Vagina (tissue), 2 donors: ENCODE measurements around the gene GRIFIN. TPM values are rescaled to one million over a fixed set of nuclear protein-coding genes. Genes with fewer than 3 reads are reported as not detected.

Source experiments
- DNase-seq, 2 donors: peaks; one replicate each; pipeline ENCODE4 v3.0.0-alpha.2; 2017; ENCODE audit errors: extremely low spot score in 2 of 2
- H3K27ac ChIP-seq: fragments of 200-600 bp; sonication (generic); one replicate; pipeline ENCODE4 v1.5.1; 2019
- H3K27me3 ChIP-seq: fragments of 200-600 bp; sonication (generic); one replicate; pipeline ENCODE4 v1.5.1; 2019
- H3K36me3 ChIP-seq, 2 donors: fragments of 200-600 bp; sonication (generic); one replicate each; pipeline ENCODE4 v1.5.1; 2017 to 2019
- H3K4me1 ChIP-seq: fragments of 200-600 bp; sonication (generic); one replicate; pipeline ENCODE4 v1.5.1; 2019
- H3K4me3 ChIP-seq, 2 donors: fragments of 200-600 bp; sonication (generic); 1 replicate in 1 of 2; 2 replicates in 1 of 2; pipeline ENCODE4 v1.5.1; 2016 to 2019
- H3K9me3 ChIP-seq: fragments of 200-600 bp; sonication (generic); one replicate; pipeline ENCODE4 v1.5.1; 2019
- POLR2A ChIP-seq, 2 donors: fragments of 450-650 bp; IDR thresholded peaks; one replicate each; pipeline ENCODE4 v1.6.1; 2017; ENCODE audit warnings: antibody characterized with exemption in 2 of 2, mild to moderate bottlenecking in 2 of 2, moderate library complexity in 2 of 2
- POLR2AphosphoS5 ChIP-seq, 2 donors: sonication (generic); formaldehyde crosslinking; IDR thresholded peaks; one replicate each; pipeline ENCODE4 v1.9.0; 2017; ENCODE audit warnings: antibody characterized with exemption in 2 of 2, mild to moderate bottlenecking in 2 of 2, low read depth in 1 of 2; ENCODE audit not compliant: insufficient read depth in 1 of 2
- intact Hi-C: fragments of 100-400 bp; cut with DNase I; formaldehyde crosslinking; loops from one replicate; pipeline ENCODE4 v1.15.1; 2023
- total RNA-seq: library from RNA; depleted of rRNA; stranded (reverse); fragments of >200 nt; gene quantifications from one replicate; pipeline ENCODE4 v1.2.3, GENCODE V29; 2016
- TF ChIP-seq, protein P1 (sequence below), 3 experiments: fragments of 450-650 bp in 2 of 3; fragments of 200-600 bp in 1 of 3; sonication (generic) in 1 of 3; IDR thresholded peaks; one replicate each; pipeline ENCODE4 v1.5.1; 2017 to 2019; ENCODE audit warnings: antibody characterized with exemption in 3 of 3, mild to moderate bottlenecking in 2 of 3, moderate library complexity in 2 of 3

GRIFIN gene
- total RNA-seq, 1 donor from 2014 or later = not detected

DNA sequence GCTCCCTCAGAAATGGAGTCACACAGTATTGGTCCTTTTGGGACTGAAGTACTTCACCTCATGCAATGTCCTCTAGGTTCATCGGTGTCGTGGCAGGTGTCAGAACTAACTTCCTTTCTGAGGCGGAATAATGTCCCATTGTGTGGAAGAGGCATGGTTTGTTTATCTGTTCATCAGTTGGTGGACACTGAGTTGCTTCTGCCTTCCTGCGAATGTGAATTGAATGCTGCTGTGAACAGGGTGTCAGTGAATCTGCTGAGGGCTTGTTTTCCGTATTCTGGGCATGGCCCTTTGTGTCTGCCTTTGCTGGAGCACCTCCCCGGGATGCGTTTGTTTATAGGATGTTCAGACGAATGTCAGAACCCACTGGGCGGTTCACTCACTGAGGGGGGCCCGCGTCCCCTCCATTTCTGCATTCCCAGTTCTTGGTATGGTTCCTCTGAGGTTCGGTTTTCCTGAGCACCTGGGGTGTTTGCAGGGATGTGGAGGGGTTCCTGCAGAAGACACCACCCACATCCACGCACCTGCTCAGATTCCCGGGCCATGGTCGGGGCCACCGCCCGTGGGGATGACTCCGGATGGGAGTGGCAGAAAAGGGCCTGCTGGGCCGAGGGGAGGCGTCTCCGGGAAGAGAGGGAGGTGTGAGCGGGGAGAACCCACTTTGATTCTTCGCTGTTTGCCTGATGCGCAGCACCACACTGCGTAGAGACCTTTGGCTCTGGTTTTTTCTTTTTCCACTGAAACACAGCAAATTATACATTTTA, 39.7 kb downstream of the GRIFIN start:
- no peaks in the 10 kb centered on the region for H3K9me3 ChIP-seq
- TF ChIP-seq POLR2A (IDR thresholded peaks at IDR 0.05) (no peak), POLR2AphosphoS5 (IDR thresholded peaks at IDR 0.05; ENCODE audit: insufficient read depth in 1 of 2, low read depth in 1 of 2) (no peak)
- TF ChIP-seq, protein P1, sequence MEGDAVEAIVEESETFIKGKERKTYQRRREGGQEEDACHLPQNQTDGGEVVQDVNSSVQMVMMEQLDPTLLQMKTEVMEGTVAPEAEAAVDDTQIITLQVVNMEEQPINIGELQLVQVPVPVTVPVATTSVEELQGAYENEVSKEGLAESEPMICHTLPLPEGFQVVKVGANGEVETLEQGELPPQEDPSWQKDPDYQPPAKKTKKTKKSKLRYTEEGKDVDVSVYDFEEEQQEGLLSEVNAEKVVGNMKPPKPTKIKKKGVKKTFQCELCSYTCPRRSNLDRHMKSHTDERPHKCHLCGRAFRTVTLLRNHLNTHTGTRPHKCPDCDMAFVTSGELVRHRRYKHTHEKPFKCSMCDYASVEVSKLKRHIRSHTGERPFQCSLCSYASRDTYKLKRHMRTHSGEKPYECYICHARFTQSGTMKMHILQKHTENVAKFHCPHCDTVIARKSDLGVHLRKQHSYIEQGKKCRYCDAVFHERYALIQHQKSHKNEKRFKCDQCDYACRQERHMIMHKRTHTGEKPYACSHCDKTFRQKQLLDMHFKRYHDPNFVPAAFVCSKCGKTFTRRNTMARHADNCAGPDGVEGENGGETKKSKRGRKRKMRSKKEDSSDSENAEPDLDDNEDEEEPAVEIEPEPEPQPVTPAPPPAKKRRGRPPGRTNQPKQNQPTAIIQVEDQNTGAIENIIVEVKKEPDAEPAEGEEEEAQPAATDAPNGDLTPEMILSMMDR (IDR thresholded peaks at IDR 0.05) = no peak
- DNase-seq = no peak
- H3K4me3 ChIP-seq = no peak overlapping the region
- H3K27ac ChIP-seq = no peak overlapping the region
- no peaks in the 10 kb centered on the region for H3K27me3 ChIP-seq
- peaks cover 0 to 31% of the 10 kb centered on the region in 2 donors for H3K36me3 ChIP-seq
- intact Hi-C loops = no loop called here
- H3K4me1 ChIP-seq = peaks cover 27% of the 10 kb centered on the region

DNA sequence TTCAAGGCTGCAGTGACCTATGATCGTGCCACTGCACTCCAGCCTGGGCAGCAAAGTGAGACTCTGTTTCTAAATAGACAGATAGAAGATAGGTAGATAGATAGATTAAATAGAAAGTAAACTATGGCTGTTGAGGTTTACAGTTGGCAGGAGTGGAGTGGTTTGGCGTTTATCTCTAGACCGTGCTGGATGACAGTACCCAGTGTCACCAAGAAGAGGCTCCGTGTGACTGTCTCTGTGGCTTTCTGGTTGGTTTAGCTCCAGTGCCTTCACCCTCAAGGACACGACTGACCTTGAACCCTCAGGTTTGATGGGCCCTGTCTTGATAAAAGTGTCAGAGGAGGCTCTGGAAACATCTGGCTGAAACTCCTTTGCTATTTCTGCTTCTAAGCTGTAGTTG, 41.1 kb downstream of the GRIFIN start:
- intact Hi-C loops = no loop called here
- TF ChIP-seq, protein P1 (IDR thresholded peaks at IDR 0.05) = no peak
- TF ChIP-seq POLR2AphosphoS5 (IDR thresholded peaks at IDR 0.05; ENCODE audit: insufficient read depth in 1 of 2, low read depth in 1 of 2) (no peak), POLR2A (IDR thresholded peaks at IDR 0.05) (no peak)
- Histone ChIP-seq H3K27ac (no peak overlapping the region), H3K4me3 (no peak overlapping the region), H3K4me1 (peaks cover 17% of the 10 kb centered on the region), H3K36me3 (peaks cover 0 to 31% of the 10 kb centered on the region in 2 donors), H3K9me3 (no peaks in the 10 kb centered on the region), H3K27me3 (no peaks in the 10 kb centered on the region)
- DNase-seq = no peak

GRCh38 chr7:2433713-2434550, 42.3 kb downstream of the GRIFIN start:
- DNase-seq = no peak
- TF ChIP-seq, protein P1 (IDR thresholded peaks at IDR 0.05) = no peak
- TF ChIP-seq POLR2A (IDR thresholded peaks at IDR 0.05) = no peak
- TF ChIP-seq POLR2AphosphoS5 (IDR thresholded peaks at IDR 0.05; ENCODE audit: insufficient read depth in 1 of 2, low read depth in 1 of 2) = no peak
- no peaks in the 10 kb centered on the region for H3K9me3 ChIP-seq
- H3K27me3 ChIP-seq = no peaks in the 10 kb centered on the region
- intact Hi-C loops = no loop called here
- no peak overlapping the region for H3K4me3 ChIP-seq
- H3K36me3 ChIP-seq = peaks cover 0 to 31% of the 10 kb centered on the region in 2 donors
- H3K4me1 ChIP-seq = peaks cover 14% of the 10 kb centered on the region
- H3K27ac ChIP-seq = no peak overlapping the region

DNA sequence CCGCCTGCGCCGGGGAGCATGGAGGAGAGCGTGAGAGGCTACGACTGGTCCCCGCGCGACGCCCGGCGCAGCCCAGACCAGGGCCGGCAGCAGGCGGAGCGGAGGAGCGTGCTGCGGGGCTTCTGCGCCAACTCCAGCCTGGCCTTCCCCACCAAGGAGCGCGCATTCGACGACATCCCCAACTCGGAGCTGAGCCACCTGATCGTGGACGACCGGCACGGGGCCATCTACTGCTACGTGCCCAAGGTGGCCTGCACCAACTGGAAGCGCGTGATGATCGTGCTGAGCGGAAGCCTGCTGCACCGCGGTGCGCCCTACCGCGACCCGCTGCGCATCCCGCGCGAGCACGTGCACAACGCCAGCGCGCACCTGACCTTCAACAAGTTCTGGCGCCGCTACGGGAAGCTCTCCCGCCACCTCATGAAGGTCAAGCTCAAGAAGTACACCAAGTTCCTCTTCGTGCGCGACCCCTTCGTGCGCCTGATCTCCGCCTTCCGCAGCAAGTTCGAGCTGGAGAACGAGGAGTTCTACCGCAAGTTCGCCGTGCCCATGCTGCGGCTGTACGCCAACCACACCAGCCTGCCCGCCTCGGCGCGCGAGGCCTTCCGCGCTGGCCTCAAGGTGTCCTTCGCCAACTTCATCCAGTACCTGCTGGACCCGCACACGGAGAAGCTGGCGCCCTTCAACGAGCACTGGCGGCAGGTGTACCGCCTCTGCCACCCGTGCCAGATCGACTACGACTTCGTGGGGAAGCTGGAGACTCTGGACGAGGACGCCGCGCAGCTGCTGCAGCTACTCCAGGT, 43.1 kb downstream of the GRIFIN start:
- no peak for DNase-seq
- peaks cover 0 to 31% of the 10 kb centered on the region in 2 donors for H3K36me3 ChIP-seq
- H3K4me3 ChIP-seq = no peak overlapping the region
- intact Hi-C loops = no loop called here
- TF ChIP-seq POLR2AphosphoS5 (IDR thresholded peaks at IDR 0.05; ENCODE audit: insufficient read depth in 1 of 2, low read depth in 1 of 2) (no peak), POLR2A (IDR thresholded peaks at IDR 0.05) (no peak)
- H3K4me1 ChIP-seq = peaks cover 8% of the 10 kb centered on the region
- H3K27ac ChIP-seq = no peak overlapping the region
- H3K27me3 ChIP-seq = no peaks in the 10 kb centered on the region
- H3K9me3 ChIP-seq = no peaks in the 10 kb centered on the region

DNA sequence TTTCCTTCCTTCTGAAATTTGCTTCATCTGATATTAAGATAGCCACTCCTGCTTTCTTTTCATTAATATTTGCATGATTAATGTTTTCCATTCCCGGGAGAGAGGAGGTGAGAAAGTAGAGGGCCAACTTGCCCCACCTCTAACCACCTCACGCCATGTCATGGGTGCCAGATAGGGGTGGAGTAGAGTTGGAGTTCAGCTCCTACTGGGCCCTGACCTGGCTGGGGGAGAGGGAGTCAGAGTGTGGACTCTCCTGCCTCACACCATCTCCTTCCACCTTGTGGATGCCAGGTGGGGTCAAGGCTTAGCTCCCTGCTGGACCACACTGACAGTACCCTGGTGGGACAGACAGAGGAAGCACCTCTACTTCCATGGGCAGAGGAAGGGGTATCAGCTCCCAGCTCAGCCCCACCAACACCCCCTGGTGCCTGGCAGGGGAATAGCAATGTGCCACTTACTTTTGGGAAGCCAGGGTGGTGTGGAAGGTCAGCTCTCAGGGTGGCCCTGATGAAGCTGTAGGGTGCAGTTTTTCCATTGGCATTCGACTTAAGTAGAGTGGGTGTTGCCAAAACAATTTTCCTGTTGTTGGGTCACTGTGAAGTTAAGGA, 44.8 kb downstream of the GRIFIN start:
- H3K36me3 ChIP-seq = peaks cover 0 to 31% of the 10 kb centered on the region in 2 donors
- intact Hi-C loops = no loop called here
- H3K4me3 ChIP-seq = no peak overlapping the region
- no peak overlapping the region for H3K27ac ChIP-seq
- no peaks in the 10 kb centered on the region for H3K9me3 ChIP-seq
- no peak for DNase-seq
- no peak for TF ChIP-seq POLR2A (IDR thresholded peaks at IDR 0.05)
- TF ChIP-seq, protein P1 (IDR thresholded peaks at IDR 0.05) = peak in 1 of 3 experiments; percentile 15
- no peaks in the 10 kb centered on the region for H3K27me3 ChIP-seq
- no peaks in the 10 kb centered on the region for H3K4me1 ChIP-seq
